ENCODE measurements around the gene AVPR2.
A peak's percentile ranks its signal among the peaks of the same experiment; 100 is the strongest.

The AVPR2 gene

GRCh38 chrX:153934762-153935325 is 30.4 kb downstream of the AVPR2 start, which contains the start of gene NAA10:
Gene NAA10 (minus strand): TSS chrX:153935037. CDS start chrX:153934904, 133 bp downstream.
- peak; percentile 73 for DNase-seq

GRCh38 chrX:153935326-153935851 is 30.9 kb downstream of the AVPR2 start:
- DNase-seq, result no peak

GRCh38 chrX:153937056-153937455 is 32.6 kb downstream of the AVPR2 start:
- no peak for DNase-seq

GRCh38 chrX:153938226-153938786 is 33.8 kb downstream of the AVPR2 start:
- no peak for DNase-seq

GRCh38 chrX:153939573-153939972 is 35.1 kb downstream of the AVPR2 start:
- DNase-seq, result no peak

- no peak for DNase-seq
These were observed 37.1 kb downstream of the AVPR2 start for GRCh38 chrX:153941336-153942252.

- no peak for DNase-seq
These were observed 39.8 kb downstream of the AVPR2 start, which contains the start of gene RENBP for GRCh38 chrX:153944140-153944799. Gene RENBP (minus strand): TSS chrX:153944643. CDS start chrX:153944610, 33 bp downstream.

GRCh38 chrX:153944800-153945150 is 40.3 kb downstream of the AVPR2 start:
- no peak for DNase-seq

GRCh38 chrX:153945956-153946943 is 41.8 kb downstream of the AVPR2 start:
- DNase-seq, result no peak

- DNase-seq, result peak; percentile 76
These were observed 42.7 kb downstream of the AVPR2 start for GRCh38 chrX:153947009-153947769.

GRCh38 chrX:153948002-153948466 is 43.6 kb downstream of the AVPR2 start:
- no peak for DNase-seq

GRCh38 chrX:153948847-153949805 is 44.7 kb downstream of the AVPR2 start:
- DNase-seq, result no peak

GRCh38 chrX:153950127-153950526 is 45.7 kb downstream of the AVPR2 start:
- DNase-seq, result no peak

- DNase-seq, result no peak
These were observed 47.4 kb downstream of the AVPR2 start for GRCh38 chrX:153951683-153952372.

GRCh38 chrX:153952373-153953026 is 48.0 kb downstream of the AVPR2 start:
- DNase-seq, result no peak

- DNase-seq, result peak; percentile 60
These were observed 48.9 kb downstream of the AVPR2 start for GRCh38 chrX:153953342-153953830.

GRCh38 chrX:153953892-153954557 is 49.6 kb downstream of the AVPR2 start:
- no peak for DNase-seq

Measured in EL (cell line).